ENCODE data around the gene MRAP. TPM values are rescaled to one million over a fixed set of nuclear protein-coding genes. Genes with fewer than 3 reads are reported as not detected.

MRAP gene
- total and polyA plus RNA-seq, 2 experiments from 2014 or later: 0.33 TPM; not detected in 1

DNA sequence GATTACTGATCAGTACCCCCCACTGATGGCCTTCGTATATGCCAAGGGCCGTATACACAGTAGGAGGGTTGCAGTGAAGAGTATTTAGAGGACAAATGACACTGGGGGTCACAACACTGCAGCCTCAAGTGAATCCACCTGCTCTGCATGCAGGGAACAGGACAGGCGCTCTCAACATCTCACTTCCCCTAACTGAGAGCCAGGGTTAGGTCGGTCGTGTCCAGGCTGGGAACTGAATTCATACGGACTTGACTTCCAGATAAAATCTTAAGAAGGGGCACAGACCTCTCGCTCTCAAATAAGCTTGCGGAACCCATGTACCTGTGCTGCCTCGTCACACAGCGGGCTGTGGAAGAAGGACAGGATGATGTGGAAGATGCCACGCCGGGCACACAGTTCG, 22.8 kb downstream of the MRAP start:
- Histone ChIP-seq H3K9me2 (replicated peaks; ENCODE audit: insufficient read depth) (no peaks in the 10 kb centered on the region), H3K4me3 (no peak overlapping the region), H3K9me3 (ENCODE audit: low read depth) (no peaks in the 10 kb centered on the region), H3K27me3 (no peaks in the 10 kb centered on the region), H3K4me2 (no peak overlapping the region), H3K27ac (no peak overlapping the region), H4K20me1 (ENCODE audit: insufficient read depth, poor library complexity, severe bottlenecking) (no peaks in the 10 kb centered on the region), H2AFZ (no peak overlapping the region), H3K4me1 (ENCODE audit: insufficient read depth) (no peaks in the 10 kb centered on the region), H3K36me3 (replicated peaks; ENCODE audit: insufficient read depth, low read depth) (no peaks in the 10 kb centered on the region), H3K79me2 (no peaks in the 10 kb centered on the region)
- WGBS (ENCODE audit: low lambda C conversion rate, missing lambda C conversion rate): 95% methylated on average over 13 of the region's 13 CpGs
- TF ChIP-seq, protein P1, sequence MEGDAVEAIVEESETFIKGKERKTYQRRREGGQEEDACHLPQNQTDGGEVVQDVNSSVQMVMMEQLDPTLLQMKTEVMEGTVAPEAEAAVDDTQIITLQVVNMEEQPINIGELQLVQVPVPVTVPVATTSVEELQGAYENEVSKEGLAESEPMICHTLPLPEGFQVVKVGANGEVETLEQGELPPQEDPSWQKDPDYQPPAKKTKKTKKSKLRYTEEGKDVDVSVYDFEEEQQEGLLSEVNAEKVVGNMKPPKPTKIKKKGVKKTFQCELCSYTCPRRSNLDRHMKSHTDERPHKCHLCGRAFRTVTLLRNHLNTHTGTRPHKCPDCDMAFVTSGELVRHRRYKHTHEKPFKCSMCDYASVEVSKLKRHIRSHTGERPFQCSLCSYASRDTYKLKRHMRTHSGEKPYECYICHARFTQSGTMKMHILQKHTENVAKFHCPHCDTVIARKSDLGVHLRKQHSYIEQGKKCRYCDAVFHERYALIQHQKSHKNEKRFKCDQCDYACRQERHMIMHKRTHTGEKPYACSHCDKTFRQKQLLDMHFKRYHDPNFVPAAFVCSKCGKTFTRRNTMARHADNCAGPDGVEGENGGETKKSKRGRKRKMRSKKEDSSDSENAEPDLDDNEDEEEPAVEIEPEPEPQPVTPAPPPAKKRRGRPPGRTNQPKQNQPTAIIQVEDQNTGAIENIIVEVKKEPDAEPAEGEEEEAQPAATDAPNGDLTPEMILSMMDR (IDR thresholded peaks at IDR 0.05; ENCODE audit: poor library complexity): no peak
- TF ChIP-seq EZH2phosphoT487 (IDR thresholded peaks at IDR 0.05; ENCODE audit: low read depth, severe bottlenecking, unreplicated experiment): no peak
- no peak for TF ChIP-seq EZH2 (IDR thresholded peaks at IDR 0.05; ENCODE audit: borderline replicate concordance)
- no peak for DNase-seq (ENCODE audit: low spot score)

DNA sequence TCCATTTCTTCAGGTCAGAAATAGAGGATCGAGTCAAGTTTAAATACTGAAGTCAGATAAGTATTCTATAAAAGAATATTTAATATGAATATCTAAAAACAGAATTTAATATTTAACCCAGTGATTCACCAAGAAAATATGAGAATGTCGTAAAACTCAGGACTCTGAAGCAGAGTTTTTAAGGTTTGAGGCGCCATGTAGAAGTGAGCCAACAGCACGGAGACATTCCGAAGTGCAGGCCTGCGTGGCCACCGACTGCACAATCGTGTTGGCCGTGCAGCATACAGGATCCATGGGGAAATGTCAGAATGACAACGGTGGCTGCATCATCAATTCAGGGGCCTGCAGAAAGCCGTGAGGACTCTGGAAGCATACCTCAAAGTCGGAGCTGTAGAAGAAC, 23.4 kb downstream of the MRAP start:
- WGBS (ENCODE audit: low lambda C conversion rate, missing lambda C conversion rate): 94% methylated on average over 12 of the region's 12 CpGs
- Histone ChIP-seq H3K36me3 (replicated peaks; ENCODE audit: insufficient read depth, low read depth) (no peaks in the 10 kb centered on the region), H4K20me1 (ENCODE audit: insufficient read depth, poor library complexity, severe bottlenecking) (no peaks in the 10 kb centered on the region), H3K27me3 (no peaks in the 10 kb centered on the region), H2AFZ (no peak overlapping the region), H3K79me2 (no peaks in the 10 kb centered on the region), H3K4me3 (no peak overlapping the region), H3K9me2 (replicated peaks; ENCODE audit: insufficient read depth) (no peaks in the 10 kb centered on the region), H3K27ac (no peak overlapping the region), H3K9me3 (ENCODE audit: low read depth) (no peaks in the 10 kb centered on the region), H3K4me2 (no peak overlapping the region), H3K4me1 (ENCODE audit: insufficient read depth) (no peaks in the 10 kb centered on the region)
- DNase-seq (ENCODE audit: low spot score): no peak
- TF ChIP-seq, protein P1 (IDR thresholded peaks at IDR 0.05; ENCODE audit: poor library complexity): no peak
- TF ChIP-seq EZH2 (IDR thresholded peaks at IDR 0.05; ENCODE audit: borderline replicate concordance): no peak
- no peak for TF ChIP-seq EZH2phosphoT487 (IDR thresholded peaks at IDR 0.05; ENCODE audit: low read depth, severe bottlenecking, unreplicated experiment)

DNA sequence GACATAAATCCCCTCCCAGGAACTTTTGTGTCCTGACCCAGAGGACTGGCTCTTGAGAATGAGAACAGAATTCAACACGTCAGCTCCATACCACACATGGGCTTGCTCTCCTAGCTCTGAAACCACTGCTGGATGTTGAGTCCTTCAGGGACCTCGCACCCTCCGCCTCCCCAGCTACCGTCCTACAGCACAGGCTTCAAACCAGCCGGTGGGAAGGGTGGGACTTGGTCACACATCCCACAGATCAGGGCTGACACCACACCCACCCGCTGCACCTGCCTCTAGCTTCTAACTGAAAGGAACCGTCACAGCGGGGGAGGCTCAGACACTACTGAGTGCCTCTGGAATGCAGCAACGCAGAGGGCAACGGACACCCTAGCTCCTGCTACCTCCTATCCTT, 24.0 kb downstream of the MRAP start:
- no peaks in the 10 kb centered on the region for H3K27me3 ChIP-seq
- H3K4me3 ChIP-seq: no peak overlapping the region
- H3K9me2 ChIP-seq (replicated peaks; ENCODE audit: insufficient read depth): no peaks in the 10 kb centered on the region
- H3K27ac ChIP-seq: no peak overlapping the region
- TF ChIP-seq EZH2 (IDR thresholded peaks at IDR 0.05; ENCODE audit: borderline replicate concordance) (no peak), EZH2phosphoT487 (IDR thresholded peaks at IDR 0.05; ENCODE audit: low read depth, severe bottlenecking, unreplicated experiment) (no peak)
- TF ChIP-seq, protein P1 (IDR thresholded peaks at IDR 0.05; ENCODE audit: poor library complexity): no peak
- H3K36me3 ChIP-seq (replicated peaks; ENCODE audit: insufficient read depth, low read depth): no peaks in the 10 kb centered on the region
- WGBS (ENCODE audit: low lambda C conversion rate, missing lambda C conversion rate): 95% methylated on average over 10 of the region's 10 CpGs
- H2AFZ ChIP-seq: no peak overlapping the region
- no peaks in the 10 kb centered on the region for H3K9me3 ChIP-seq (ENCODE audit: low read depth)
- H4K20me1 ChIP-seq (ENCODE audit: insufficient read depth, poor library complexity, severe bottlenecking): no peaks in the 10 kb centered on the region
- DNase-seq (ENCODE audit: low spot score): no peak
- H3K4me2 ChIP-seq: no peak overlapping the region
- no peaks in the 10 kb centered on the region for H3K4me1 ChIP-seq (ENCODE audit: insufficient read depth)
- no peaks in the 10 kb centered on the region for H3K79me2 ChIP-seq

DNA sequence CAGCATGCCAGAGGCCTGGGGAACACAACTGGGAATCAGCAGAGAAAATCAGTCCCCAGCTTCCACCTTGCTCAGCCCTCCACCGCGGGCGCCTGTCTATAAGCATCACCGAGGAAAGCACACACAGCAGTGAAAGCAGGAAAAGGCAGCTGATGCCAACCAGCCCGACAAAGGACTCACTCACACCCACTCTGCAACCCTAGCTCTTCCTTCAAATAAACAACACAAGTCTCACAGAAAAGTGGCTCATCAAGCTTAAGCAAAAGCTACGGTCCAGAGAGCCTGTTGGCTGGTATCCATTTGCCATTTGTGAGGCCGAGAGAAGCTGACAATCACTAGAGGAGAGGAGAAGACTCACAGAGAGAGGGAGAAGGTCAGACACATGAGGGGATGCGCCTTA, 27.1 kb downstream of the MRAP start:
- Histone ChIP-seq H3K27me3 (no peaks in the 10 kb centered on the region), H3K27ac (no peak overlapping the region), H3K4me2 (no peak overlapping the region), H3K9me3 (ENCODE audit: low read depth) (no peaks in the 10 kb centered on the region), H4K20me1 (ENCODE audit: insufficient read depth, poor library complexity, severe bottlenecking) (no peaks in the 10 kb centered on the region), H2AFZ (no peak overlapping the region), H3K36me3 (replicated peaks; ENCODE audit: insufficient read depth, low read depth) (no peaks in the 10 kb centered on the region), H3K9me2 (replicated peaks; ENCODE audit: insufficient read depth) (no peaks in the 10 kb centered on the region), H3K4me1 (ENCODE audit: insufficient read depth) (no peaks in the 10 kb centered on the region), H3K4me3 (no peak overlapping the region), H3K79me2 (no peaks in the 10 kb centered on the region)
- TF ChIP-seq, protein P1 (IDR thresholded peaks at IDR 0.05; ENCODE audit: poor library complexity): no peak
- TF ChIP-seq EZH2phosphoT487 (IDR thresholded peaks at IDR 0.05; ENCODE audit: low read depth, severe bottlenecking, unreplicated experiment) (no peak), EZH2 (IDR thresholded peaks at IDR 0.05; ENCODE audit: borderline replicate concordance) (no peak)
- no peak for DNase-seq (ENCODE audit: low spot score)
- 96% methylated on average over 8 of the region's 8 CpGs for WGBS (ENCODE audit: low lambda C conversion rate, missing lambda C conversion rate)
